GM12878 (cell line): ENCODE data around the gene KAZN. TPM values are rescaled to one million over a fixed set of nuclear protein-coding genes. Genes with fewer than 3 reads are reported as not detected.

Experiments used
- ATAC-seq: fragments of 200-7000 bp; cut with Tn5 transposase; 3 replicates; pipeline ENCODE4 v1.9.1; 2020; ENCODE audit warnings: mild to moderate bottlenecking, moderate library complexity
- BruUV-seq: library from RNA; stranded (reverse); fragments of 400-500 nt; replicated peaks from 2 replicates; lab custom pipeline; 2021; lab: Mats Ljungman, UMichigan
- CTCF ChIA-PET: fragments of 300-600 bp; sonication (Branson Sonifier 250); formaldehyde crosslinking; extraction: SDS; loops from one replicate; lab custom pipeline; 2021; ENCODE audit warnings: inconsistent platforms; lab: Yijun Ruan, JAX
- POLR2A ChIA-PET: fragments of 350-600 bp; formaldehyde crosslinking; extraction: SDS; loops from one replicate; lab custom pipeline; 2021; ENCODE audit warnings: inconsistent platforms; lab: Charles Lee
- RAD21 ChIA-PET: fragments of 300-600 bp; sonication (Branson Sonifier 250); formaldehyde crosslinking; loops from one replicate; lab custom pipeline; 2023; ENCODE audit warnings: antibody characterized with exemption; ENCODE audit not compliant: unreplicated experiment; lab: Charles Lee
- SMC1A ChIA-PET: fragments of 300-600 bp; sonication (Branson Sonifier 250); formaldehyde crosslinking; loops from one replicate; lab custom pipeline; 2023; ENCODE audit not compliant: unreplicated experiment, uncharacterized antibody; lab: Charles Lee
- DNase-seq: peaks from one replicate; pipeline ENCODE4 v3.0.0-alpha.2; 2011; ENCODE audit warnings: low read depth, low spot score
- FAIRE-seq: peaks from 3 replicates; lab custom pipeline; 2011; peaks lifted over from hg19 to GRCh38; lab: Jason Lieb, UNC
- H2AFZ ChIP-seq: 2 replicates; pipeline ENCODE4 v1.6.0; 2011; ENCODE audit warnings: low read depth, low read length, control low read depth; ENCODE audit not compliant: control insufficient read depth
- H3K27ac ChIP-seq: 2 replicates; pipeline ENCODE4 v1.5.1; 2011; ENCODE audit warnings: control low read depth; ENCODE audit not compliant: control insufficient read depth, insufficient read depth
- H3K27me3 ChIP-seq, 2 experiments: replicated peaks in 1 of 2; 2 replicates each; pipeline versions ENCODE4 v1.6.0 to v1.6.1; 2011; ENCODE audit warnings: low read length in 1 of 2; ENCODE audit not compliant: control insufficient read depth in 2 of 2, insufficient read depth in 2 of 2
- H3K36me3 ChIP-seq, 2 experiments: 2 replicates each; pipeline ENCODE4 v1.5.1; 2011; ENCODE audit warnings: low read length in 1 of 2; ENCODE audit not compliant: control insufficient read depth in 2 of 2, insufficient read depth in 2 of 2
- H3K4me1 ChIP-seq: 2 replicates; pipeline ENCODE4 v1.6.1; 2011; ENCODE audit warnings: mild to moderate bottlenecking, low read length, moderate library complexity, mixed read lengths; ENCODE audit not compliant: control insufficient read depth, insufficient read depth
- H3K4me2 ChIP-seq: 2 replicates; pipeline ENCODE4 v1.6.0; 2011; ENCODE audit warnings: control low read depth; ENCODE audit not compliant: control insufficient read depth, insufficient read depth
- H3K4me3 ChIP-seq: fragments of 200-600 bp; sonication (generic); 2 replicates; pipeline ENCODE4 v1.5.1; 2016
- H3K79me2 ChIP-seq: 2 replicates; pipeline ENCODE4 v1.6.0; 2011; ENCODE audit warnings: low read length; ENCODE audit not compliant: control insufficient read depth, insufficient read depth
- H3K9ac ChIP-seq: 2 replicates; pipeline ENCODE4 v1.8.0; 2011; ENCODE audit warnings: low read length, control low read depth, mixed read lengths; ENCODE audit not compliant: control insufficient read depth, insufficient read depth
- H3K9me3 ChIP-seq: replicated peaks from 3 replicates; pipeline ENCODE4 v1.5.1; 2011; ENCODE audit warnings: mild to moderate bottlenecking, low read length; ENCODE audit not compliant: control insufficient read depth, insufficient read depth
- H4K20me1 ChIP-seq: 2 replicates; pipeline ENCODE4 v1.6.0; 2011; ENCODE audit not compliant: control insufficient read depth, insufficient read depth
- CEBPB ChIP-seq, 2 experiments: fragments of 150-350 bp in 1 of 2; IDR thresholded peaks; 2 replicates each; pipeline ENCODE4 v1.6.1; 2012 to 2014; ENCODE audit warnings: low read depth in 2 of 2, low read length in 2 of 2, borderline replicate concordance in 1 of 2, inconsistent platforms in 1 of 2
- MYB ChIP-seq: fragments of 150-350 bp; IDR thresholded peaks from 2 replicates; pipeline ENCODE4 v1.6.1; 2014; ENCODE audit warnings: mild to moderate bottlenecking, low read depth, low read length, borderline replicate concordance
- NR2C2 ChIP-seq: IDR thresholded peaks from 2 replicates; pipeline ENCODE4 v1.6.1; 2011; ENCODE audit warnings: borderline replicate concordance, low read depth; ENCODE audit not compliant: control insufficient read depth, insufficient read length
- POLR2AphosphoS5 ChIP-seq: IDR thresholded peaks from 2 replicates; pipeline ENCODE4 v1.6.1; 2011; ENCODE audit warnings: mild to moderate bottlenecking, low read length, inconsistent platforms
- TCF3 ChIP-seq: IDR thresholded peaks from 2 replicates; pipeline ENCODE4 v1.6.1; 2012; ENCODE audit warnings: low read depth, mild to moderate bottlenecking, low read length, borderline replicate concordance; ENCODE audit not compliant: insufficient read depth
- ZNF207 ChIP-seq: fragments of 450-650 bp; IDR thresholded peaks from 2 replicates; pipeline ENCODE4 v1.6.1; 2014; ENCODE audit warnings: antibody characterized with exemption, mild to moderate bottlenecking, borderline replicate concordance
- ZNF217 ChIP-seq: fragments of 450-650 bp; IDR thresholded peaks from 2 replicates; pipeline ENCODE4 v1.6.1; 2017; ENCODE audit warnings: antibody characterized with exemption, mild to moderate bottlenecking
- WGBS: methylation state at CpG from one replicate; pipeline ENCODE4 v1.1.6; 2016; ENCODE audit warnings: low lambda C conversion rate; ENCODE audit not compliant: insufficient replicate concordance, insufficient coverage; ENCODE audit errors: missing lambda C conversion rate; 5-methylcytosine and 5-hydroxymethylcytosine counted together
- in situ Hi-C: fragments of 300-500 bp; cut with MboI; formaldehyde crosslinking; loops from 9 replicates; pipeline ENCODE4 v1.14.3; 2018; ENCODE audit warnings: mixed read lengths
- intact Hi-C: fragments of 100-400 bp; cut with micrococcal nuclease; formaldehyde crosslinking; loops from one replicate; pipeline ENCODE4 v1.14.2; 2022; ENCODE audit not compliant: unreplicated experiment
- polyA plus RNA-seq, 11 experiments: library from polyadenylated mRNA; depleted of rRNA in 4 of 11; unstranded in 6 of 11; stranded (reverse) in 5 of 11; fragments of >200 nt; fragmentation: Nextera tagmentation in 4 of 11; fragmentation: Illumina TruSeq in 1 of 11; extraction: Ambion mirVana in 4 of 11; extraction: Trizol in 1 of 11; gene quantifications; 1 replicate in 1 of 11; 2 replicates in 10 of 11; pipeline versions ENCODE4 v1.2.1 to v1.2.3, GENCODE V29; 2011 to 2016; ENCODE audit warnings: inconsistent platforms in 2 of 11, missing spikeins in 2 of 11, low read depth in 1 of 11
- total RNA-seq, 4 experiments: library from RNA; depleted of rRNA in 3 of 4; stranded (reverse); fragments of >200 nt in 3 of 4; fragmentation: Illumina TruSeq in 1 of 4; extraction: Trizol in 1 of 4; gene quantifications; 2 replicates each; pipeline versions ENCODE4 v1.2.1 to v1.2.3, GENCODE V29; 2013 to 2021
- TF ChIP-seq, protein P1 (sequence below): fragments of 450-650 bp; formaldehyde crosslinking; IDR thresholded peaks from 2 replicates; pipeline ENCODE4 v1.4.0; 2020; ENCODE audit warnings: mild to moderate bottlenecking, moderate library complexity
- TF ChIP-seq, protein P2 (sequence below): fragments of 450-650 bp; IDR thresholded peaks from 2 replicates; pipeline ENCODE4 v1.6.1; 2016; ENCODE audit warnings: mild to moderate bottlenecking, moderate library complexity, borderline replicate concordance

The KAZN gene
- total and polyA plus RNA-seq, 10 of the 15 experiments (the other 5 are each of a cell fraction or from before 2014, with no cell fraction given), result 0.72 to 4.0 (median 1.2) TPM

DNA sequence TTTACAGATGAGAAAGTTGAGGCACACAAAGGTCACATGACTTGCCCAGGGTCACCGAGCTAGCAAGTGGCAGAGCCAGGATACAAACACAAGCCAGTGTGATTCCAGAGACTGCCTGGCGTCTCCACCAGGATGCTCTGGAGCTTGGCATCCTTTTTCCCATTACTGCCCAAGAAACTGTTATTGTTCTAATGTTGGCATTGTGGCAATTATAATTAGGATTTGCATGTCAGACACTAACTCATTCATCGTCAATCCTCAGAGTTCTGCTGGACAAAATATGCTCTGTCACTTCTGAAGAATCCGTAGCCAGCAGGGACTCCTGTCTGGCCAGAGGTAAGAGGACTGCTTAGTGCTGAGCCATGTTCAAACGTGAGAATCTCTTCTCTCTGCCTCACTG is 8.8 kb downstream of the KAZN start:
- Histone ChIP-seq H3K27ac (no peak overlapping the region), H3K36me3 (no peaks in the 10 kb centered on the region), H3K27me3 (no peaks in the 10 kb centered on the region), H3K79me2 (no peaks in the 10 kb centered on the region), H3K9ac (no peak overlapping the region), H3K4me1 (no peaks in the 10 kb centered on the region), H3K4me3 (no peak overlapping the region), H3K4me2 (no peak overlapping the region), H4K20me1 (no peaks in the 10 kb centered on the region), H3K9me3 (no peaks in the 10 kb centered on the region), H2AFZ (no peak overlapping the region)
- no peak for DNase-seq
- no peak for TF ChIP-seq ZNF217
- TF ChIP-seq TCF3, result no peak
- no peak for TF ChIP-seq NR2C2
- TF ChIP-seq, protein P1, sequence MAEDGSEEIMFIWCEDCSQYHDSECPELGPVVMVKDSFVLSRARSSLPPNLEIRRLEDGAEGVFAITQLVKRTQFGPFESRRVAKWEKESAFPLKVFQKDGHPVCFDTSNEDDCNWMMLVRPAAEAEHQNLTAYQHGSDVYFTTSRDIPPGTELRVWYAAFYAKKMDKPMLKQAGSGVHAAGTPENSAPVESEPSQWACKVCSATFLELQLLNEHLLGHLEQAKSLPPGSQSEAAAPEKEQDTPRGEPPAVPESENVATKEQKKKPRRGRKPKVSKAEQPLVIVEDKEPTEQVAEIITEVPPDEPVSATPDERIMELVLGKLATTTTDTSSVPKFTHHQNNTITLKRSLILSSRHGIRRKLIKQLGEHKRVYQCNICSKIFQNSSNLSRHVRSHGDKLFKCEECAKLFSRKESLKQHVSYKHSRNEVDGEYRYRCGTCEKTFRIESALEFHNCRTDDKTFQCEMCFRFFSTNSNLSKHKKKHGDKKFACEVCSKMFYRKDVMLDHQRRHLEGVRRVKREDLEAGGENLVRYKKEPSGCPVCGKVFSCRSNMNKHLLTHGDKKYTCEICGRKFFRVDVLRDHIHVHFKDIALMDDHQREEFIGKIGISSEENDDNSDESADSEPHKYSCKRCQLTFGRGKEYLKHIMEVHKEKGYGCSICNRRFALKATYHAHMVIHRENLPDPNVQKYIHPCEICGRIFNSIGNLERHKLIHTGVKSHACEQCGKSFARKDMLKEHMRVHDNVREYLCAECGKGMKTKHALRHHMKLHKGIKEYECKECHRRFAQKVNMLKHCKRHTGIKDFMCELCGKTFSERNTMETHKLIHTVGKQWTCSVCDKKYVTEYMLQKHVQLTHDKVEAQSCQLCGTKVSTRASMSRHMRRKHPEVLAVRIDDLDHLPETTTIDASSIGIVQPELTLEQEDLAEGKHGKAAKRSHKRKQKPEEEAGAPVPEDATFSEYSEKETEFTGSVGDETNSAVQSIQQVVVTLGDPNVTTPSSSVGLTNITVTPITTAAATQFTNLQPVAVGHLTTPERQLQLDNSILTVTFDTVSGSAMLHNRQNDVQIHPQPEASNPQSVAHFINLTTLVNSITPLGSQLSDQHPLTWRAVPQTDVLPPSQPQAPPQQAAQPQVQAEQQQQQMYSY (CRISPR knock-in tag), result no peak
- TF ChIP-seq ZNF207, result no peak
- TF ChIP-seq MYB, result no peak
- TF ChIP-seq, protein P2, sequence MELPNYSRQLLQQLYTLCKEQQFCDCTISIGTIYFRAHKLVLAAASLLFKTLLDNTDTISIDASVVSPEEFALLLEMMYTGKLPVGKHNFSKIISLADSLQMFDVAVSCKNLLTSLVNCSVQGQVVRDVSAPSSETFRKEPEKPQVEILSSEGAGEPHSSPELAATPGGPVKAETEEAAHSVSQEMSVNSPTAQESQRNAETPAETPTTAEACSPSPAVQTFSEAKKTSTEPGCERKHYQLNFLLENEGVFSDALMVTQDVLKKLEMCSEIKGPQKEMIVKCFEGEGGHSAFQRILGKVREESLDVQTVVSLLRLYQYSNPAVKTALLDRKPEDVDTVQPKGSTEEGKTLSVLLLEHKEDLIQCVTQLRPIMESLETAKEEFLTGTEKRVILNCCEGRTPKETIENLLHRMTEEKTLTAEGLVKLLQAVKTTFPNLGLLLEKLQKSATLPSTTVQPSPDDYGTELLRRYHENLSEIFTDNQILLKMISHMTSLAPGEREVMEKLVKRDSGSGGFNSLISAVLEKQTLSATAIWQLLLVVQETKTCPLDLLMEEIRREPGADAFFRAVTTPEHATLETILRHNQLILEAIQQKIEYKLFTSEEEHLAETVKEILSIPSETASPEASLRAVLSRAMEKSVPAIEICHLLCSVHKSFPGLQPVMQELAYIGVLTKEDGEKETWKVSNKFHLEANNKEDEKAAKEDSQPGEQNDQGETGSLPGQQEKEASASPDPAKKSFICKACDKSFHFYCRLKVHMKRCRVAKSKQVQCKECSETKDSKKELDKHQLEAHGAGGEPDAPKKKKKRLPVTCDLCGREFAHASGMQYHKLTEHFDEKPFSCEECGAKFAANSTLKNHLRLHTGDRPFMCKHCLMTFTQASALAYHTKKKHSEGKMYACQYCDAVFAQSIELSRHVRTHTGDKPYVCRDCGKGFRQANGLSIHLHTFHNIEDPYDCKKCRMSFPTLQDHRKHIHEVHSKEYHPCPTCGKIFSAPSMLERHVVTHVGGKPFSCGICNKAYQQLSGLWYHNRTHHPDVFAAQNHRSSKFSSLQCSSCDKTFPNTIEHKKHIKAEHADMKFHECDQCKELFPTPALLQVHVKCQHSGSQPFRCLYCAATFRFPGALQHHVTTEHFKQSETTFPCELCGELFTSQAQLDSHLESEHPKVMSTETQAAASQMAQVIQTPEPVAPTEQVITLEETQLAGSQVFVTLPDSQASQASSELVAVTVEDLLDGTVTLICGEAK, result no peak
- TF ChIP-seq POLR2AphosphoS5, result no peak
- no peak for TF ChIP-seq CEBPB (IDR thresholded peaks at IDR 0.05; ENCODE audit: borderline replicate concordance in 1 of 2, low read depth in 2 of 2, low read length in 2 of 2)
- intact Hi-C loops (loop anchor here (2.0 to 10.0 kb wide), 4 partner anchors 318 to 494 kb away; no protein-coding TSS in a partner anchor), in situ Hi-C loops (no loop called here)
- POLR2A ChIA-PET, result no interaction called here
- RAD21 ChIA-PET, result interaction anchor here (1.0 to 2.3 kb wide), 5 partner anchors 10 to 420 kb away, joined by 3 to 6 read pairs (median 3); no protein-coding TSS in a partner anchor
- BruUV-seq, result no TSS peak
- SMC1A ChIA-PET, result interaction anchor here (1.6 kb wide), 1 partner anchor 9 kb away, joined by 6 read pairs; no protein-coding TSS in a partner anchor
- FAIRE-seq, result no peak
- 20% methylated on average over 5 of the region's 5 CpGs for WGBS
- CTCF ChIA-PET, result interaction anchor here (0.7 to 2.5 kb wide), 8 partner anchors 9 to 420 kb away, joined by 3 to 12 read pairs (median 4); partner anchors contain the start of gene KAZN
- no peak for ATAC-seq
